Measurements from ENCODE around the gene CUL4B. TPM values are rescaled to one million over a fixed set of nuclear protein-coding genes. Genes with fewer than 3 reads are reported as not detected.

CUL4B gene
- total and polyA plus RNA-seq, 4 donors, result 6.0 to 24.9 (median 12.7) TPM

GRCh38 chrX:120560405-120560841 lies 339 bp downstream of the CUL4B start:
- DNase-seq (ENCODE audit: low spot score), result peak; percentile 39
- Histone ChIP-seq H3K4me1 (ENCODE audit: control insufficient read depth in 4 of 4, insufficient read depth in 4 of 4, low read length in 3 of 4) (peaks cover 6 to 24% (median 18%) of the 10 kb centered on the region in 4 donors), H3K27me3 (ENCODE audit: control insufficient read depth in 4 of 4, insufficient read depth in 4 of 4, low read length in 3 of 4) (no peaks in the 10 kb centered on the region), H3K27ac (ENCODE audit: low read depth in 1 of 2, low read length in 2 of 2) (peak overlapping the region; percentile 94 to 98), H3K4me3 (ENCODE audit: low read depth in 1 of 3, low read length in 3 of 3) (peak overlapping the region; percentile 71 to 78 (median 75)), H3K9me3 (ENCODE audit: control insufficient read depth in 4 of 4, low read length in 3 of 4) (no peaks in the 10 kb centered on the region), H3K36me3 (ENCODE audit: control insufficient read depth in 4 of 4, insufficient read depth in 3 of 4, low read depth in 1 of 4, low read length in 3 of 4) (peaks cover 0 to 2% (median 0%) of the 10 kb centered on the region in 4 donors), H3K9ac (ENCODE audit: low read depth in 1 of 2, low read length in 2 of 2) (peak overlapping the region; percentile 70 to 79)
- 0% methylated on average over 10 of the region's 10 CpGs for WGBS
- TF ChIP-seq FOXA1 (IDR thresholded peaks at IDR 0.05), result no peak
- TF ChIP-seq ATF3 (IDR thresholded peaks at IDR 0.05), result no peak
- no peak for TF ChIP-seq NR2F2 (IDR thresholded peaks at IDR 0.05)
- no peak for TF ChIP-seq GABPA (IDR thresholded peaks at IDR 0.05 in 1 of 2, conservative IDR thresholded peaks at IDR 0.05 in 1 of 2)
- no peak for TF ChIP-seq RXRA (IDR thresholded peaks at IDR 0.05)
- TF ChIP-seq MAX (IDR thresholded peaks at IDR 0.05), result no peak
- TF ChIP-seq HNF4A (conservative IDR thresholded peaks at IDR 0.05), result no peak
- TF ChIP-seq TAF1 (conservative IDR thresholded peaks at IDR 0.05), result no peak
- TF ChIP-seq JUND (IDR thresholded peaks at IDR 0.05), result no peak
- TF ChIP-seq SP1 (IDR thresholded peaks at IDR 0.05), result no peak

GRCh38 chrX:120559804-120560203 lies 958 bp downstream of the CUL4B start:
- H3K9ac ChIP-seq (ENCODE audit: low read depth in 1 of 2, low read length in 2 of 2), result peak overlapping the region; percentile 70 to 79
- H3K36me3 ChIP-seq (ENCODE audit: control insufficient read depth in 4 of 4, insufficient read depth in 3 of 4, low read depth in 1 of 4, low read length in 3 of 4), result peaks cover 0 to 2% (median 0%) of the 10 kb centered on the region in 4 donors
- under 1% methylated on average over 7 of the region's 7 CpGs for WGBS
- H3K4me3 ChIP-seq (ENCODE audit: low read depth in 1 of 3, low read length in 3 of 3), result peak overlapping the region; percentile 71 to 78 (median 75)
- peak overlapping the region; percentile 94 to 98 for H3K27ac ChIP-seq (ENCODE audit: low read depth in 1 of 2, low read length in 2 of 2)
- no peaks in the 10 kb centered on the region for H3K9me3 ChIP-seq (ENCODE audit: control insufficient read depth in 4 of 4, low read length in 3 of 4)
- no peak for DNase-seq (ENCODE audit: low spot score)
- no peaks in the 10 kb centered on the region for H3K27me3 ChIP-seq (ENCODE audit: control insufficient read depth in 4 of 4, insufficient read depth in 4 of 4, low read length in 3 of 4)
- TF ChIP-seq REST (IDR thresholded peaks at IDR 0.05), result no peak
- peaks cover 6 to 24% (median 18%) of the 10 kb centered on the region in 4 donors for H3K4me1 ChIP-seq (ENCODE audit: control insufficient read depth in 4 of 4, insufficient read depth in 4 of 4, low read length in 3 of 4)

GRCh38 chrX:120556251-120556650 lies 4.5 kb downstream of the CUL4B start:
- Histone ChIP-seq H3K9me3 (ENCODE audit: control insufficient read depth in 4 of 4, low read length in 3 of 4) (no peaks in the 10 kb centered on the region), H3K4me1 (ENCODE audit: control insufficient read depth in 4 of 4, insufficient read depth in 4 of 4, low read length in 3 of 4) (peaks cover 0 to 6% (median 2%) of the 10 kb centered on the region in 4 donors), H3K36me3 (ENCODE audit: control insufficient read depth in 4 of 4, insufficient read depth in 3 of 4, low read depth in 1 of 4, low read length in 3 of 4) (peaks cover 0 to 2% (median 0%) of the 10 kb centered on the region in 4 donors), H3K27me3 (ENCODE audit: control insufficient read depth in 4 of 4, insufficient read depth in 4 of 4, low read length in 3 of 4) (no peaks in the 10 kb centered on the region), H3K27ac (ENCODE audit: low read depth in 1 of 2, low read length in 2 of 2) (no peak overlapping the region), H3K9ac (ENCODE audit: low read depth in 1 of 2, low read length in 2 of 2) (no peak overlapping the region), H3K4me3 (ENCODE audit: low read depth in 1 of 3, low read length in 3 of 3) (no peak overlapping the region)
- WGBS, result 93% methylated on average over 5 of the region's 5 CpGs
- DNase-seq (ENCODE audit: low spot score), result no peak
- TF ChIP-seq FOXA2 (IDR thresholded peaks at IDR 0.05) (no peak), REST (IDR thresholded peaks at IDR 0.05) (no peak), HNF4A (conservative IDR thresholded peaks at IDR 0.05) (no peak), ZBTB33 (IDR thresholded peaks at IDR 0.05) (no peak), JUND (IDR thresholded peaks at IDR 0.05) (no peak), HNF4G (IDR thresholded peaks at IDR 0.05) (no peak), NR2F2 (IDR thresholded peaks at IDR 0.05) (no peak), CTCF (IDR thresholded peaks at IDR 0.05; ENCODE audit: low read depth, low read length, missing input control) (no peak), ATF3 (IDR thresholded peaks at IDR 0.05) (no peak), FOXA1 (IDR thresholded peaks at IDR 0.05) (no peak)

All from liver (tissue), 9 donors.